CD4-positive, alpha-beta T cell treated with Interleukin-21 for 1 hour (primary cell): ENCODE data around the gene MCTP2.
A peak's percentile ranks its signal among the peaks of the same experiment; 100 is the strongest.

Experiments used
- DNase-seq: peaks from one replicate; pipeline ENCODE4 v3.0.0-alpha.2; 2020

Gene MCTP2

GRCh38 chr15:94230883-94231722 lies at the start of gene MCTP2:
Gene MCTP2, plus strand, starts transcription at chr15:94231561. Its CDS starts 66,705 bp downstream, at chr15:94298266.
- DNase-seq: peak; percentile 87

- DNase-seq: no peak
Measured at GRCh38 chr15:94182883-94183282, 48.5 kb upstream of the MCTP2 start.

GRCh38 chr15:94185547-94186236 lies 45.7 kb upstream of the MCTP2 start:
- DNase-seq: no peak

GRCh38 chr15:94186770-94187331 lies 44.5 kb upstream of the MCTP2 start:
- DNase-seq: no peak

GRCh38 chr15:94193906-94194305 lies 37.5 kb upstream of the MCTP2 start:
- no peak for DNase-seq

GRCh38 chr15:94196531-94196930 lies 34.8 kb upstream of the MCTP2 start:
- no peak for DNase-seq

- no peak for DNase-seq
Measured at GRCh38 chr15:94198633-94199032, 32.7 kb upstream of the MCTP2 start.

GRCh38 chr15:94199725-94200124 lies 31.6 kb upstream of the MCTP2 start:
- no peak for DNase-seq

GRCh38 chr15:94203306-94203705 lies 28.1 kb upstream of the MCTP2 start:
- no peak for DNase-seq

- DNase-seq: no peak
Measured at GRCh38 chr15:94205366-94205765, 26.0 kb upstream of the MCTP2 start.

- DNase-seq: peak; percentile 25
Measured at GRCh38 chr15:94206463-94207167, 24.7 kb upstream of the MCTP2 start.

- no peak for DNase-seq
Measured at GRCh38 chr15:94212291-94212690, 19.1 kb upstream of the MCTP2 start.

- no peak for DNase-seq
Measured at GRCh38 chr15:94225616-94226015, 5.7 kb upstream of the MCTP2 start.

- no peak for DNase-seq
Measured at GRCh38 chr15:94228611-94229010, 2.8 kb upstream of the MCTP2 start.

- DNase-seq: peak; percentile 75
Measured at GRCh38 chr15:94229591-94230369, 1.6 kb upstream of the MCTP2 start.

GRCh38 chr15:94230431-94230882 lies 904 bp upstream of the MCTP2 start:
- DNase-seq: no peak

- DNase-seq: no peak
Measured at GRCh38 chr15:94231723-94232468, 535 bp downstream of the MCTP2 start.

GRCh38 chr15:94233441-94233840 lies 2.1 kb downstream of the MCTP2 start:
- DNase-seq: no peak

- peak; percentile 21 for DNase-seq
Measured at GRCh38 chr15:94234300-94234699, 2.9 kb downstream of the MCTP2 start.

- no peak for DNase-seq
Measured at GRCh38 chr15:94235041-94235440, 3.7 kb downstream of the MCTP2 start.

GRCh38 chr15:94235646-94236045 lies 4.3 kb downstream of the MCTP2 start:
- no peak for DNase-seq

GRCh38 chr15:94236608-94237007 lies 5.2 kb downstream of the MCTP2 start:
- no peak for DNase-seq
